Right lobe of liver (tissue), 4 donors: Measurements from ENCODE around the gene EPS8.

ENCODE experiments used
- CTCF ChIP-seq, 4 donors: fragments of 200-600 bp in 3 of 4; fragments of 450-650 bp in 1 of 4; IDR thresholded peaks; one replicate each; pipeline versions ENCODE4 v1.5.1 to v1.8.0; 2016 to 2022; ENCODE audit warnings: antibody characterized with exemption in 4 of 4, mild to moderate bottlenecking in 2 of 4
- POLR2A ChIP-seq: fragments of 450-650 bp; IDR thresholded peaks from one replicate; pipeline ENCODE4 v1.6.1; 2017; ENCODE audit warnings: antibody characterized with exemption, mild to moderate bottlenecking
- donor health status: DM: no; HTN: no; CAD: no.
- donor health status: DM: no; HTN: no; CAD: no.
- donor health status: DM: no; HTN: yes; CAD: no.

GRCh38 chr12:15728118-15728598, 61.0 kb downstream of the EPS8 start:
- TF ChIP-seq CTCF (IDR thresholded peaks at IDR 0.05), result no peak
- no peak for TF ChIP-seq POLR2A
